A673 (cell line): ENCODE results near the gene FDXR. TPM values are rescaled to one million over a fixed set of nuclear protein-coding genes. Genes with fewer than 3 reads are reported as not detected.

Source experiments
- BruUV-seq: library from RNA; stranded (reverse); fragments of 400-500 nt; replicated peaks from 2 replicates; lab custom pipeline; 2021; lab: Mats Ljungman, UMichigan
- CTCF ChIA-PET: fragments of 300-600 bp; sonication (Branson Sonifier 250); formaldehyde crosslinking; loops from one replicate; lab custom pipeline; 2022; ENCODE audit warnings: antibody characterized with exemption; lab: Charles Lee
- POLR2A ChIA-PET: fragments of 300-600 bp; sonication (Branson Sonifier 250); formaldehyde crosslinking; loops from one replicate; lab custom pipeline; 2022; ENCODE audit warnings: antibody characterized with exemption; ENCODE audit not compliant: low non-redundant PET; lab: Charles Lee
- DNase-seq: peaks from one replicate; pipeline ENCODE4 v3.0.0-alpha.2; 2015; ENCODE audit warnings: low spot score
- H3K27ac ChIP-seq: fragments of 200-600 bp; sonication (generic); 2 replicates; pipeline ENCODE4 v1.5.1; 2016; ENCODE audit warnings: mixed run types, low read depth, mild to moderate bottlenecking, mixed read lengths, antibody characterized with exemption, low read length; ENCODE audit not compliant: poor library complexity, severe bottlenecking
- H3K27me3 ChIP-seq: fragments of 200-600 bp; sonication (generic); replicated peaks from 2 replicates; pipeline ENCODE4 v1.6.1; 2017; ENCODE audit warnings: mixed run types, low read depth, mild to moderate bottlenecking, mixed read lengths, antibody characterized with exemption, low read length; ENCODE audit not compliant: insufficient read depth, poor library complexity
- H3K36me3 ChIP-seq: fragments of 200-600 bp; sonication (generic); 2 replicates; pipeline ENCODE4 v1.6.1; 2016; ENCODE audit warnings: mixed run types, mild to moderate bottlenecking, mixed read lengths, antibody characterized with exemption, low read length; ENCODE audit not compliant: insufficient read depth, poor library complexity, severe bottlenecking
- H3K4me1 ChIP-seq: fragments of 200-600 bp; sonication (generic); 2 replicates; pipeline ENCODE4 v1.6.1; 2017; ENCODE audit warnings: mixed run types, mild to moderate bottlenecking, mixed read lengths, antibody characterized with exemption, low read length; ENCODE audit not compliant: insufficient read depth, poor library complexity, severe bottlenecking
- H3K4me3 ChIP-seq: fragments of 200-600 bp; sonication (generic); 2 replicates; pipeline ENCODE4 v1.5.1; 2016; ENCODE audit warnings: low read depth, mixed run types, mild to moderate bottlenecking, mixed read lengths, low read length; ENCODE audit not compliant: poor library complexity, severe bottlenecking
- H3K9me3 ChIP-seq: fragments of 200-600 bp; sonication (generic); 2 replicates; pipeline ENCODE4 v1.6.1; 2016; ENCODE audit warnings: mixed run types, low read depth, mild to moderate bottlenecking, mixed read lengths, antibody characterized with exemption, low read length; ENCODE audit not compliant: poor library complexity, severe bottlenecking
- CTCF ChIP-seq: fragments of 300-800, 200-600 bp; sonication (generic); conservative IDR thresholded peaks from 2 replicates; pipeline ENCODE4 v1.5.1; 2017; ENCODE audit warnings: low read depth, mild to moderate bottlenecking, antibody characterized with exemption, low read length, moderate library complexity, mixed read lengths
- EZH2 ChIP-seq: fragments of 200-600 bp; sonication (generic); IDR thresholded peaks from 2 replicates; pipeline ENCODE4 v1.6.1; 2017; ENCODE audit warnings: borderline replicate concordance, low read depth, mild to moderate bottlenecking, mixed read lengths, antibody characterized with exemption, low read length; ENCODE audit not compliant: poor library complexity, severe bottlenecking
- intact Hi-C: fragments of 100-400 bp; cut with micrococcal nuclease; formaldehyde crosslinking; loops from one replicate; pipeline ENCODE4 v1.10.0; 2022; ENCODE audit not compliant: unreplicated experiment
- total RNA-seq: library from RNA; stranded (reverse); gene quantifications from 2 replicates; pipeline ENCODE4 v1.2.3, GENCODE V29; 2021

The FDXR gene
- total RNA-seq, 1 experiment from 2014 or later = 17.8 TPM

- Histone ChIP-seq H3K36me3 (peaks cover 3% of the 10 kb centered on the region), H3K4me3 (no peak overlapping the region), H3K27me3 (no peaks in the 10 kb centered on the region), H3K9me3 (no peaks in the 10 kb centered on the region), H3K27ac (no peak overlapping the region), H3K4me1 (peaks cover 40% of the 10 kb centered on the region)
- no TSS peak for BruUV-seq
- CTCF ChIA-PET = no interaction called here
- intact Hi-C loops = no loop called here
- POLR2A ChIA-PET = interaction anchor here (0.6 kb wide), 1 partner anchor 26 kb away, joined by 3 read pairs; no protein-coding TSS in a partner anchor
- no peak for TF ChIP-seq CTCF
- no peak for DNase-seq
Measured at GRCh38 chr17:74816905-74817620, 55.7 kb downstream of the FDXR start.

DNA sequence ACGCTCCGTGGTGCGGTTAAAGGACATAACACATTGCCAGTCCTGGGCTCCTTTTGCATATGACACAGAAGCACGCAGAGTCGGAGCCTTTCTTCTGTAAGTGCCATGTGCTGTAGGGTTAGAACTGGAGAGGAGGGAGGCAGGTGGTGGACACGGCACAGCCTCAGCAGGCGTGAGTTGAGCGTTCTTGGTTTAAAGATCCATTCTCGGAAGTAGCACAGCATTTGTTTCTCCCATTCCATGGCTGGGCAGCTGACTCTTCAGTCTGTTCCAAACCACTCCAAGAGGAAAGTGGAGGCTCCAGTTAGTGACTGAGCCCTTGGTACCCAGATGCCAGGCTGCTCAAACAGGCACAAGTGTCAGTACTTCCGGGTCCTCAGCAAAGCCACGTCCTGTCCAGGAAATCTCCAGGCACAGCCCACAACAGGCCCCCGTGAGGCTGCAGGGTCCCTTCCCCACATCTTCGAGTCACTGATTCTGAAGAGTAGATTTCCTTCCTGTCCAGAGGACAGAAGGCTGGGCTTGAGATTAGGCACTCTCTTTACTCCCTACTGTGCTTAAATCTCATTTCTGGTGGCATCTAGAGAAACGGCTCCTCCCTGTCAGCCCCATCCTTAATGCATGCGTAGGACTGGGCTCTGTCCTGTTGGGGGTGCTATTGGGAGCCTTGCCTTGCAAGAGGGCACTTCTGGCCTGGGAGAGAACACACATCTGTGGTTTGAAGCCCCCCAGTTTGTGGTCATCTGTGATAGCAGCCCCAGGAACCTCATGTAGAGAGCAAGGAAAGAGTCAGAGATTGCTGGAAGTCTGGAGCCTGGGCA lies 57.0 kb downstream of the FDXR start:
- CTCF ChIA-PET = no interaction called here

DNA sequence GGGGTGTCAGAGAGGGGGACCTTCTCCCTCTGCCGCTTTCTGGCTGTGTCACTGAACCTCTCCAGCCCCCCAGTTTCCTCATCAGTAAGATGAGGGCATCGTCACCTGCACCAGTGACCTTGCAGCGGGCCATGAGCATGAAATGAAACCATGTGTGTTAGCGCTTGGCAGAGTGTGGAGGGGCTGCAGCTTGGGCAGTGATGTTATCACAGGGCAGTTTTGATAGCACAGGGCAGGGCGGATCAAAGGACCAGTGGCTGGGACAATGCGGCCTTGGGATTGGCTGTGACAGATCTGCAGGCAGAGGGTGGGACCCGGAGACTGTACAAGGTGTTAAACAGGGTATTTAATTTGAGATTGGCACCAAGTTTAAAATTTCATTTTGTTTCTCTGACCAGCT lies 57.7 kb downstream of the FDXR start:
- DNase-seq = no peak
- BruUV-seq = no TSS peak
- POLR2A ChIA-PET = no interaction called here
- no peaks in the 10 kb centered on the region for H3K9me3 ChIP-seq
- H3K27me3 ChIP-seq = no peaks in the 10 kb centered on the region
- no peak overlapping the region for H3K4me3 ChIP-seq
- TF ChIP-seq EZH2 (no peak), CTCF (no peak)
- CTCF ChIA-PET = no interaction called here
- H3K36me3 ChIP-seq = no peaks in the 10 kb centered on the region
- H3K27ac ChIP-seq = no peak overlapping the region
- peaks cover 23% of the 10 kb centered on the region for H3K4me1 ChIP-seq
- intact Hi-C loops = no loop called here

More for the DNA sequence above, 57.0 kb downstream of the FDXR start:
- Histone ChIP-seq H3K9me3 (no peaks in the 10 kb centered on the region), H3K27me3 (no peaks in the 10 kb centered on the region), H3K4me3 (no peak overlapping the region), H3K36me3 (peaks cover 3% of the 10 kb centered on the region), H3K4me1 (peaks cover 27% of the 10 kb centered on the region), H3K27ac (peak overlapping the region; percentile 61)
- DNase-seq = peak; percentile 85
- TF ChIP-seq CTCF (peak; percentile 91), EZH2 (no peak)
- POLR2A ChIA-PET = no interaction called here
- intact Hi-C loops = no loop called here
- BruUV-seq = no TSS peak
